ENCODE measurements around the gene PNLIP. TPM values are rescaled to one million over a fixed set of nuclear protein-coding genes. Genes with fewer than 3 reads are reported as not detected.

PNLIP gene
- not detected in 2 replicates for total RNA-seq

GRCh38 chr10:116545756-116546155 is at the start of gene PNLIP:
Gene PNLIP, plus strand, starts transcription at chr10:116545931. Its CDS starts 162 bp downstream, at chr10:116546093.

DNA sequence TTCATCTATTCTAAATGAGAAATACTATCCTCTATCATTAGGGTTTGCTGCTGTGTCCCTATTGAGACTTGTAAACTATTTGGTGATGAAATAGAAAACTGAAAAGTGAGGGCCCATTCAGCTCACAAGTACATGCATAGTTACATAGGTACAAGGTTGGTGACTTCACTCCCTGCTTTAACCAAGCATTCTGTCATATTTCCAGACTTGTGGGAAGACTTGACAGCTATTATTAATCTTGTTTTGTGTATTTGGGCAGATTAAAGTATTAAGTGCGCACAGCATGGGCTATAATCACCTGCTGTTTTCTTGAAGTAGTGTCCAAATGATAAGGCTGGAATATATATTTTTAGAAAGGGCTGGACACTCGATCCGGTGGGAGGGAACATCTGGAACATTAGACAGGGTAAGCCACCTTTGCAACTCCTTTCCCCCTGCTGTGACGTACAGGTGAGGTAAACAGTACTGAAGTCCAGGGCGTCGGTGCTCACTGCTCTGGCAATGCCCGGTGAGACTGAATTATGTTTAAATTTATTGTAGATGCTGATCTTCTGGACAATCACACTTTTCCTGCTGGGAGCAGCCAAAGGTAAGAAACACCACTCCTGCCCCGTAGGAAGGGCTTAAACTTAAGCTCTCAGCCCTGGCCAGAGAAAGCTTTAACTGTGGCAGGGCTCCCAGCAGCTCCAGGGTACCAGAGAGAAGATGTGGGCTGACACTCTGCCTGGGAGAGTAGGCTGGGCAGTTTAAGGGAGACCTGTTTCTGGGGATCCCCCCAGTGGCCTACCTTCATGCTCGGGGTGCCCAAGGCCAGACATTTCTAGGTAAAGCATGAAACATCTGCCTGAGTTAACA is 45.1 kb downstream of the PNLIP start, which contains the start of gene PNLIPRP1:
TSS of gene PNLIPRP1 (plus strand) at position 370 of the 855 bp plus-strand sequence. CDS start at position 541, 171 bp downstream.

Small RNA genes within 50 kb of the gene (small RNA-seq; reads per million reads assigned to genes)
- gene RNU6-1090P = not detected

Other genes with a start within 250 kb of the PNLIP start
- not detected in 2 replicates for gene CCDC172, start 221.5 kb upstream of the PNLIP start, total RNA-seq
- gene PNLIPRP3, start 118.1 kb upstream of the PNLIP start, total RNA-seq = not detected in 2 replicates
- not detected in 2 replicates for gene PNLIPRP1, start 45.0 kb downstream of the PNLIP start, total RNA-seq
- not detected in 2 replicates for gene PNLIPRP2, start 75.0 kb downstream of the PNLIP start, total RNA-seq
- gene HSPA12A, start 196.6 kb downstream of the PNLIP start, total RNA-seq = 0.27 and 0.50 TPM in 2 replicates

All from thoracic aorta endothelial cell (primary cell).